Measurements from ENCODE around the gene FES.
"Not testable (repeated sequence)": the region's sequence is repeated elsewhere in the genome, so short reads cannot be mapped to it uniquely, and the experiment has no call there.

Gene FES

GRCh38 chr15:90914305-90915080, 30.2 kb downstream of the FES start:
- no peaks in the 10 kb centered on the region for H3K27me3 Mint-ChIP-seq
- ATAC-seq (replicated peaks; ENCODE audit: extremely low read depth, poor library complexity, severe bottlenecking) = no peak
- H3K27ac Mint-ChIP-seq (ENCODE audit: low read depth) = no peak overlapping the region
- H3K36me3 Mint-ChIP-seq (ENCODE audit: insufficient read depth) = peaks cover 47% of the 10 kb centered on the region
- H3K4me3 Mint-ChIP-seq = no peak overlapping the region
- no peak for DNase-seq (ENCODE audit: low spot score in 2 of 2)
- H3K4me1 Mint-ChIP-seq = peaks cover 4% of the 10 kb centered on the region
- H3K9me3 Mint-ChIP-seq = no peaks in the 10 kb centered on the region

- DNase-seq (ENCODE audit: low spot score in 2 of 2) (no peak), ATAC-seq (replicated peaks; ENCODE audit: extremely low read depth, poor library complexity, severe bottlenecking) (no peak)
- Mint-ChIP-seq H3K27ac (ENCODE audit: low read depth) (peak overlapping the region; percentile 46), H3K4me1 (peaks cover 4% of the 10 kb centered on the region), H3K4me3 (no peak overlapping the region), H3K36me3 (ENCODE audit: insufficient read depth) (peaks cover 50% of the 10 kb centered on the region), H3K9me3 (no peaks in the 10 kb centered on the region), H3K27me3 (no peaks in the 10 kb centered on the region)
Observed at GRCh38 chr15:90915216-90915807, 31.0 kb downstream of the FES start.

- H3K4me1 Mint-ChIP-seq = peaks cover 4% of the 10 kb centered on the region
- no peaks in the 10 kb centered on the region for H3K27me3 Mint-ChIP-seq
- peak overlapping the region; percentile 46 for H3K27ac Mint-ChIP-seq (ENCODE audit: low read depth)
- no peak overlapping the region for H3K4me3 Mint-ChIP-seq
- no peak for ATAC-seq (replicated peaks; ENCODE audit: extremely low read depth, poor library complexity, severe bottlenecking)
- no peaks in the 10 kb centered on the region for H3K9me3 Mint-ChIP-seq
- H3K36me3 Mint-ChIP-seq (ENCODE audit: insufficient read depth) = peaks cover 46% of the 10 kb centered on the region
- DNase-seq (ENCODE audit: low spot score in 2 of 2) = no peak
Observed at GRCh38 chr15:90915808-90916440, 31.6 kb downstream of the FES start.

DNA sequence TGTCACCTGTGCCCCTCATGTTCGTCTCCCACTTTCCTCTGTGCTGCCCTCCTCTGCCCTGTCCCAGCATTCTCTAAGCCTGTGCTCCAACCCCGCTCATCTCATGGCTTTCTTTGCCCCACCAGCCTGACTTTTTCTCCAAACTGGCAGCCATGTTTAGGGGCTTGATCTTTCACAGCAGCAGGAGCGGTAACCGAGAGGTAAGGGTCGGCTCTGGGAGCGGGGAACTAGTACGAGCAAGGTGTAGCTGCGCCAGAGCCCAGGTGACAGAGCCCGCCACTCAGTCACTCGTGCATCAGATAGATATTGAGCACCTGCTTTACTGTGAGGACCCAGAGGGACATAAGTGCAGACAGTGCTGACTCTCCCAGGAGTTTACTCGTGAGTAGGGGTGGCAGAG, 32.2 kb downstream of the FES start:
- ATAC-seq (replicated peaks; ENCODE audit: extremely low read depth, poor library complexity, severe bottlenecking) (no peak), DNase-seq (ENCODE audit: low spot score in 2 of 2) (no peak)
- Mint-ChIP-seq H3K9me3 (no peaks in the 10 kb centered on the region), H3K27ac (ENCODE audit: low read depth) (no peak overlapping the region), H3K27me3 (no peaks in the 10 kb centered on the region), H3K36me3 (ENCODE audit: insufficient read depth) (peaks cover 47% of the 10 kb centered on the region), H3K4me1 (peaks cover 4% of the 10 kb centered on the region), H3K4me3 (no peak overlapping the region)

- peaks cover 4% of the 10 kb centered on the region for H3K4me1 Mint-ChIP-seq
- no peak for ATAC-seq (replicated peaks; ENCODE audit: extremely low read depth, poor library complexity, severe bottlenecking)
- no peaks in the 10 kb centered on the region for H3K27me3 Mint-ChIP-seq
- H3K36me3 Mint-ChIP-seq (ENCODE audit: insufficient read depth) = peaks cover 43% of the 10 kb centered on the region
- H3K9me3 Mint-ChIP-seq = no peaks in the 10 kb centered on the region
- H3K4me3 Mint-ChIP-seq = no peak overlapping the region
- H3K27ac Mint-ChIP-seq (ENCODE audit: low read depth) = peak overlapping the region; percentile 2
- no peak for DNase-seq (ENCODE audit: low spot score in 2 of 2)
Observed at GRCh38 chr15:90917569-90917968, 33.3 kb downstream of the FES start.

GRCh38 chr15:90918034-90918788, 33.9 kb downstream of the FES start:
- H3K36me3 Mint-ChIP-seq (ENCODE audit: insufficient read depth) = peaks cover 38% of the 10 kb centered on the region
- H3K4me3 Mint-ChIP-seq = no peak overlapping the region
- ATAC-seq (replicated peaks; ENCODE audit: extremely low read depth, poor library complexity, severe bottlenecking) = no peak
- H3K27ac Mint-ChIP-seq (ENCODE audit: low read depth) = no peak overlapping the region
- H3K4me1 Mint-ChIP-seq = peaks cover 4% of the 10 kb centered on the region
- H3K9me3 Mint-ChIP-seq = no peaks in the 10 kb centered on the region
- H3K27me3 Mint-ChIP-seq = no peaks in the 10 kb centered on the region
- no peak for DNase-seq (ENCODE audit: low spot score in 2 of 2)

- no peak overlapping the region for H3K27ac Mint-ChIP-seq (ENCODE audit: low read depth)
- H3K36me3 Mint-ChIP-seq (ENCODE audit: insufficient read depth) = peaks cover 34% of the 10 kb centered on the region
- no peaks in the 10 kb centered on the region for H3K27me3 Mint-ChIP-seq
- H3K4me1 Mint-ChIP-seq = peaks cover 4% of the 10 kb centered on the region
- DNase-seq (ENCODE audit: low spot score in 2 of 2) (no peak), ATAC-seq (replicated peaks; ENCODE audit: extremely low read depth, poor library complexity, severe bottlenecking) (no peak)
- no peak overlapping the region for H3K4me3 Mint-ChIP-seq
- no peaks in the 10 kb centered on the region for H3K9me3 Mint-ChIP-seq
Observed at GRCh38 chr15:90918835-90919234, 34.5 kb downstream of the FES start.

GRCh38 chr15:90921887-90922286, 37.6 kb downstream of the FES start:
- no peaks in the 10 kb centered on the region for H3K9me3 Mint-ChIP-seq
- peaks cover 4% of the 10 kb centered on the region for H3K4me1 Mint-ChIP-seq
- DNase-seq (ENCODE audit: low spot score in 2 of 2) (no peak), ATAC-seq (replicated peaks; ENCODE audit: extremely low read depth, poor library complexity, severe bottlenecking) (no peak)
- H3K36me3 Mint-ChIP-seq (ENCODE audit: insufficient read depth) = peaks cover 16% of the 10 kb centered on the region
- H3K27me3 Mint-ChIP-seq = no peaks in the 10 kb centered on the region
- H3K4me3 Mint-ChIP-seq = no peak overlapping the region
- no peak overlapping the region for H3K27ac Mint-ChIP-seq (ENCODE audit: low read depth)

- H3K27ac Mint-ChIP-seq (ENCODE audit: low read depth); DNase-seq (ENCODE audit: low spot score in 2 of 2); H3K9me3 Mint-ChIP-seq; ATAC-seq (replicated peaks; ENCODE audit: extremely low read depth, poor library complexity, severe bottlenecking); H3K4me3 Mint-ChIP-seq; H3K27me3 Mint-ChIP-seq; H3K4me1 Mint-ChIP-seq: not testable (repeated sequence)
- H3K36me3 Mint-ChIP-seq (ENCODE audit: insufficient read depth) = peaks cover 11% of the 10 kb centered on the region
Observed at GRCh38 chr15:90922712-90923322, 38.5 kb downstream of the FES start.

DNA sequence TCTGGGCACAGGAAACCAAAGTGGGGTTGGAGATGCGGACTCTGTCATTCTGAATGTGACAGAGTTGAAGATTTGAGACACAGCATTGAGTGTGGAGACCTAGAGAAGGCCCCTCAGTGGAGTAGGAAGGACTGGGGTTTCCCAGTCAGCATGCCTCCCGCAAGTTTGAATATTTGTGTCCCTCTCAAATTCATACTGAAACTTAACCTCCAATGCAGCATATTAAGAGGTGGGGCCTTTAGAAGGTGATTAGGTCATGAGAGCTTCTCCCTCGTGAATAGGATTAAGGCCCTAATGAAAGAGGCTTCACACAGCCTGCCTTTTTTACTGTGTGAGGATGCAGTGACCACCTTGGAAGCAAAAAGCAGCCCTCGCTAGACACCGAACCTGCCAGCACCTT, 40.1 kb downstream of the FES start:
- no peak for ATAC-seq (replicated peaks; ENCODE audit: extremely low read depth, poor library complexity, severe bottlenecking)

GRCh38 chr15:90926766-90927165, 42.5 kb downstream of the FES start:
- H3K36me3 Mint-ChIP-seq (ENCODE audit: insufficient read depth); H3K27ac Mint-ChIP-seq (ENCODE audit: low read depth): not testable (repeated sequence)

More for the DNA sequence above, 40.1 kb downstream of the FES start:
- H3K4me3 Mint-ChIP-seq = no peak overlapping the region
- H3K4me1 Mint-ChIP-seq = peaks cover 2% of the 10 kb centered on the region
- DNase-seq (ENCODE audit: low spot score in 2 of 2) = no peak
- H3K27ac Mint-ChIP-seq (ENCODE audit: low read depth) = no peak overlapping the region
- H3K9me3 Mint-ChIP-seq = no peaks in the 10 kb centered on the region
- peaks cover 7% of the 10 kb centered on the region for H3K36me3 Mint-ChIP-seq (ENCODE audit: insufficient read depth)
- no peaks in the 10 kb centered on the region for H3K27me3 Mint-ChIP-seq

DNA sequence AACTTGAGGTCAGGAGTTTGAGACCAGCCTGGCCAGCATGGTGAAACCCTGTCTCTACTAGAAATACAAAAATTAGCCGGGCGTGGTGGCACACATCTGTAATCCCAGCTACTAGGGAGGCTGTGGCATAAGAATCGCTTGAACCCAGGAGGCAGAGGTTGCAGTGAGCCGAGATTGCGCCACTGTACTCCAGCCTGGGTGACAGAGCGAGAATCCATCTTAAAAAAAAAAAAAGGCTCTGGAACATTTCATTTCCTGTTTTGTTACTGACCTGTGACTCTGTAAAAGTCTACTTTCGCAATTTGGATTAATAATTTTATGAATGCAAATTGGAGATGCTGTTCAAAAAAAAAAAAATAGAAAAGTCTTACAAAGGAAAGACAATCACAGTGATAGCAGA, 43.8 kb downstream of the FES start:
- DNase-seq (ENCODE audit: low spot score in 2 of 2); ATAC-seq (replicated peaks; ENCODE audit: extremely low read depth, poor library complexity, severe bottlenecking); H3K9me3 Mint-ChIP-seq; H3K27ac Mint-ChIP-seq (ENCODE audit: low read depth); H3K27me3 Mint-ChIP-seq; H3K36me3 Mint-ChIP-seq (ENCODE audit: insufficient read depth): not testable (repeated sequence)
- Mint-ChIP-seq H3K4me1 (peaks cover 30% of the 10 kb centered on the region), H3K4me3 (peak overlapping the region; percentile 56)

More at GRCh38 chr15:90926766-90927165, 42.5 kb downstream of the FES start:
- H3K27me3 Mint-ChIP-seq; H3K4me3 Mint-ChIP-seq; H3K9me3 Mint-ChIP-seq; ATAC-seq (replicated peaks; ENCODE audit: extremely low read depth, poor library complexity, severe bottlenecking); DNase-seq (ENCODE audit: low spot score in 2 of 2): not testable (repeated sequence)
- H3K4me1 Mint-ChIP-seq = peaks cover 22% of the 10 kb centered on the region

Measured in central memory CD8-positive, alpha-beta T cell (primary cell).